HG03045 (cell line): ENCODE measurements around the gene USE1.
"Not testable (repeated sequence)": the region's sequence is repeated elsewhere in the genome, so short reads cannot be mapped to it uniquely, and the experiment has no call there.

ENCODE experiments used
- ATAC-seq: cut with Tn5 transposase; IDR thresholded peaks from one replicate; pipeline ENCODE4 v1.9.1; 2021; ENCODE audit warnings: mild to moderate bottlenecking, moderate library complexity; ENCODE audit not compliant: unreplicated experiment

Gene USE1

DNA sequence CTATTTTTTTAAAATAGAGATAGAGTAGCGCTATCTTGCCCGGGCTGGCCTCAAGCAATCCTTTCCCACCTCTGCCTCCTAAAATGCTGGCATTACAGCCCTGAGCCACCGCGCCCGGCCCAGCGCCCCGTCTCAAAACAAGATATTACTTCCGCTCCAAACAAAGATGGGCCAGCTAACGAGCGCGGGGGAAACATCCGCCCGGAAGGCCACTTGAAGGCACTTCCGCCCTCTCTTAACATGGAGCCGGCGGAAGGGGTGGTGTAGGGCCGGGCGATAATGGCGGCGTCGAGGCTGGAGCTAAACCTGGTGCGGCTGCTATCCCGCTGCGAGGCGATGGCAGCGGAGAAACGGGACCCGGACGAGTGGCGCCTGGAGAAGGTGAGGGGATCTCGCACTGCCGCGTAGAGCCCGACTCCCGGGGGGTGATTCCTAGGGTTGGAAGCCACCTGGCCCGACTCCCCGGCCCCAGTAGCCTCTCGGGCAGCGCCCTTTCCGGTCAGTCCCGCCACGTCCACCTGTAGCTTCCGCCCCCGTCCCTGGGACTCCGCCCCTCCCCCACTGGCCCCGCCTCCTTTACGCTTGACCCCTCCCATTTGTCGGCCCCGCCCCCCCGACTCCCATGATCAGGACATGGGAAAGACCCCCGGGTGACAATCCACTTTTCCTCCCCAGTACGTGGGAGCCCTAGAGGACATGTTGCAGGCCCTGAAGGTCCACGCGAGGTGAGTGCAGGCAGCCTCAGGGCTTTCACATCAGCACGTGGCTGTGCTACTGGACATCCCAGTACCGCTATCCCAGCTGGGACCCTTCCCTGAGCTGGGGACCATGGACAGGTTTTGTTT is at the start of gene USE1:
Gene USE1 (plus strand): TSS at position 231 of the 845 bp plus-strand sequence. CDS start 49 bp downstream, at position 280.
- peak; percentile 75 for ATAC-seq

- ATAC-seq = no peak
Measured at GRCh38 chr19:17165715-17166114, 49.4 kb upstream of the USE1 start.

- ATAC-seq = no peak
Measured at GRCh38 chr19:17170538-17171297, 44.4 kb upstream of the USE1 start.

DNA sequence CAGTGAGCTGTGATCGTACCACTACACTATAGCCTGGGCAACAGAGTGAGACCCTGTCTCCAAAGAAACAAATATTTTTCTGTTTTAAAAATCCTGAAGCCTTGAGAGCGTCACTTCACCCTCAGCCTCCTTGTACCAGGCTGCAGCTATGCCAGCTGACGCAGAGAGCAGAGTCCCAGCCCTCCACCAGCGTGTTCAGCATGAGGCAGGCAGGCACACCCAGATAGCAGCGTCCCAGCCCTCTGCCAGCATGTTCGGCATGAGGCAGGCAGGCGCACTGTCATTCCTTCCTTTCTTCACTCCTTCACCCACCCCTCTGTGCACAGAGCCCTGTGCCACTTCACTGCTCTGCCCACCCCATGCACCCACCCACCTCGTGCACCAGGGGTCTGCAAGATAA is 43.3 kb upstream of the USE1 start:
- ATAC-seq = no peak

DNA sequence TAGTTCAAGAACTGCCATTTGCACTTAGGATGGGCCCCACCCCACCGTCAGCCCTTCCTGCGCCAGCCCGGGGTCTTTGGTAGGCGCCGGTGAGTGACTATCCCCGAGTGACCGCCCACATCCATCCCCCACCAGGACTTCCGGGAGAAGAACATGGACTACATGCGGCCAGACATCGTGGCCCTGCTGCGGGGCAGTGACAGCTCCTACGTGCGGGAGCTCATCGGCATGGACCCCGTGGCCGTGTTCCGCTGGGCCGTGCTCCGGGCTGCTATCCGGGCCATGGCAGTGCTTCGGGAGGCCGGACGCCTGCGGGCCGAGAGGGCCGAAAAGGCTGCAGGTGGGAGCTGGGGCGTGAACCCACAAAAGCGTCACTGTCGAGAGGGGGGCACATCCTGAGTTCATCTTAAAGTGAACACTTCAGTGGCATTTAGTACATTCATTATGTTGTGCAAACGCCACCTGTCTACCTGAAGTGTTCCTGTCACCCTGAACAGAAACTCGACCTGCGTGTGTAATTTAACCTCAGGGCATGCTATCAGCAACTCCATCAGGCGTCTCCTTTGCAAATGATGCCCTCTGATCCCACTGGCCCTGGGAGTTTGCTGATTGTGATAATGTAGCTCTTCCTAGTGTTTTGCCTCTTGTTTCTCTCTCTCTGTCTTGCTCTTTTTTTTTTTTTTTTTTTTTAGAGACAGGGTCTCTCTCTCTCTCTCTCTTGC is 42.4 kb upstream of the USE1 start:
- ATAC-seq = no peak

DNA sequence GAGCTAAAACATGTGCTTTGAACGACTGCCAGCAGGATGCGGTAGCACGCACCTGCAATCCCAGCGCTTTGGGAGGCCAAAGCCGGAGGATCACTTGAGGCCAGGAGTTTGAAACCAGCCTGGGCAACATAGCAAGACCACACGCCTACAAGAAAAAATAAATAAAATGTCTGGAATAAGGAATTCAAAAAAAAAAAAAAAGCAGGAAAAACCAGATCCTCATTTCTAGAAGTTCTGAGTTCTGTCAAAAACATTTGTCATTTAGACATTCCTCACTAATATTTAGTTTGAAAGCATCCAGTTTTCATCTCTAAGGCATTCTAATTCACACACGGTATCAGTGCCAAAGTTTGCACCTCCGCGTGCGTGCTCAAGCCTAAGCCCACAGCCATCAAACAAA is 36.9 kb upstream of the USE1 start:
- ATAC-seq = no peak

GRCh38 chr19:17180997-17181702 is 34.0 kb upstream of the USE1 start:
- no peak for ATAC-seq

GRCh38 chr19:17183271-17183761 is 31.8 kb upstream of the USE1 start:
- ATAC-seq = no peak

DNA sequence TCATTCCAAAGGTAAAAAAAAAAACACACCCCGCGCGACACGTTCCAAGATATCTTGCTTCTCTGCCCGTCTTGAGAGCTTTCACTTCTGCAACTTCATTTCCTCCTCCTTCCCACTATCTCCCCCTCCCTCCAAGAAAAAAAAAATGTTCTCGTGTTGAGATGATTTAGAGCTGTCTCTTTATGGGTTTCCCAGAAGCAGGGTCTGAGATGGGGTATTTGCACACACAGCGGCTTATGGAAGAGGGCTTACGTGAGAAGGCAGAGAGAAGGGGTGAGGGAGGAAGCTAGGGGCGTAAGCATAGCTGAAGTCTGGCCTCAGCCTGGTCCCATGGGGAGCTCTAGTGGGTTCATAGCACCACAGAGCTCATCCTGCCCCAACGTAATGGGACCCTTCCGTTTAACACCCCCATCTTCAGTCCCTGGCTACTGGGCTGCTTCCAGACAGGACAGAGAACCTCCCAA is 31.3 kb upstream of the USE1 start:
- ATAC-seq = no peak

GRCh38 chr19:17184371-17184841 is 30.8 kb upstream of the USE1 start:
- no peak for ATAC-seq

GRCh38 chr19:17185590-17185989 is 29.6 kb upstream of the USE1 start:
- ATAC-seq = no peak

DNA sequence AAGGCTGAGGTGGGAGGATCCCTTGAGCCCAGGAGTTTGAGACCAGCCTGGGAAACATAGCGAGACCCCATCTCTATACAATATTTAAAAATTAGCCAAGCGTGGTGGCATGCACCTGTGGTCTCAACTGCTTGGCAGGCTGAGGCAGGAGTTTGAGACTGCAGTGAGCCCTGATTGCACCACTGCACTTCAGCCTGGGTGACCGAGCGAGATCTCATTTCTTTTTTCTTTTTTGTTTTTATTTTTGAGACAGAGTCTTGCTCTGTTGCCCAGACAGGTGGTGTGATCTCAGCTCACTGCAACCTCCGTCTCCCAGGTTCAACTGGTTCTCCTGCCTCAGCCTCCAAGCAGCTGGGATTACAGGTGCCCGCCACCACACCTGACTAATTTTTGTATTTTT is 23.4 kb upstream of the USE1 start:
- ATAC-seq = not testable (repeated sequence)

DNA sequence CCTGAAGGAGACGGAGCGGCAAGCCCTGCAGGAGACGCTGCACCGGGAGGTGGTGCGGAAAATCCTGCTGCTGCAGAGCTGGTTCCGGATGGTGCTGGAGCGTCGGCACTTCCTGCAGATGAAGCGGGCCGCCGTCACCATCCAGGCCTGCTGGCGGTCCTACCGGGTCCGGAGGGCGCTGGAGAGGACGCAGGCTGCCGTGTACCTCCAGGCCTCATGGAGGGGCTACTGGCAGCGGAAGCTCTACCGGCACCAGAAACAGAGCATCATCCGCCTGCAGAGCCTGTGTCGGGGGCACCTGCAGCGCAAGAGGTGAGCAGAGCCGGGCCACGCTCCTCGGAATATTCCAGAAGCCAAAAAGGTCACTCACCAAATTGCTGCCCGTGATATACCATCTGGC is 22.4 kb upstream of the USE1 start:
- ATAC-seq = no peak

DNA sequence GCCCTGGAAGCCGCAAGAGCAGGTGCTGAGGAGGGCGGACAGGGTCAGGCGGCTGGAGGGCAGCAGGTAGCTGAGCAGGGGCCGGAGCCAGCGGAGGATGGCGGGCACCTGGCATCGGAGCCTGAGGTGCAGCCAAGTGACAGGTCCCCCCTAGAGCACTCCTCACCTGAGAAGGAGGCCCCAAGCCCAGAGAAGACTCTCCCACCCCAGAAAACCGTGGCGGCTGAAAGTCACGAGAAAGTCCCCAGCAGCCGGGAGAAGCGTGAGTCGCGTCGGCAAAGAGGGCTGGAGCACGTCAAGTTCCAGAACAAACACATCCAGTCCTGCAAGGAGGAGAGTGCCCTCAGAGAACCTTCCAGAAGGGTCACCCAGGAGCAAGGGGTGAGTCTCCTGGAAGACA is 20.5 kb upstream of the USE1 start:
- no peak for ATAC-seq

- no peak for ATAC-seq
Measured at GRCh38 chr19:17195106-17195505, 20.1 kb upstream of the USE1 start.

DNA sequence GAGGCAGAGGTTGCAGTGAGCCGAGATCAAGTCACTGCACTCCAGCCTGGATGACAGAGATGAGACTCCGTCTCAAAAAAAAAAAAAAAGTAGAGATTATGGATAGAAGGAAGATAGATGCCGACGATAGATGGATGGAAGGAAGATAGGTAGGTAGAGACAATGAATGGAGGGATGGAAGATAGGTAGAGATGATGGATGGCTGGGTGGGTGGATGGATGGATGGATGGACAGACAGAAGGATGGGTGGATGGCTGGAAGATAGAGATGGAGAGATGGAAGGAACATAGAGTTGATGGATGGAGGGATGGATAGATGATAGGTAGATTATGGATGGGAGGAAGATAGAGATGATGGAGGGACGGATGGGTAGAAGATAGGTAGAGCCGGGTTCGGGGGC is 18.5 kb upstream of the USE1 start:
- ATAC-seq = no peak

DNA sequence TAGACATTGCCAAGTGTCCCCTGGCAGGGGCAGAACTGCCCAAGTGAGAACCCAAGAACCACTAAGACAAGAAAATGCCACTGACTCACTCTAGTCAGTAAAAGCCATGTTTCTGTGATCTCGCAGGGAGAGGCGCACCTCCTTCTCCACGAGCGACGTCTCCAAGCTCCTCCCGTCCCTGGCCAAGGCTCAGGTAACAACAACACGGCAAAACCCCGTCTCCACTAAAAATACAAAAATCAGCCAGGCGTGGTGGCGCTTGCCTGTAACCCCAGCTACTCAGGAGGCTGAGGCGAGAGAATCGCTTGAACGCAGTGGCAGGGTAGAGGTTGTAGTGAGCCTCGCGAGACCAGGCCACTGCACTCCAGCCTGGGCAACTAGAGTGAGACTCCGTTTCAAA is 17.5 kb upstream of the USE1 start:
- no peak for ATAC-seq

GRCh38 chr19:17200408-17201079 is 14.6 kb upstream of the USE1 start:
- no peak for ATAC-seq

- no peak for ATAC-seq
Measured at GRCh38 chr19:17202249-17202648, 12.9 kb upstream of the USE1 start.

- no peak for ATAC-seq
Measured at GRCh38 chr19:17202713-17203112, 12.4 kb upstream of the USE1 start.
